A549 (cell line): ENCODE measurements around the gene FAM216B.

Experiments used
- BHLHE40 ChIP-seq: IDR thresholded peaks from 2 replicates; pipeline ENCODE4 v1.6.1; 2012; ENCODE audit warnings: low read depth, low read length, inconsistent platforms
- EP300 ChIP-seq, 2 experiments: fragments of >200 bp; sonication (Bioruptor Twin); formaldehyde crosslinking; IDR thresholded peaks; 2 replicates in 1 of 2; 3 replicates in 1 of 2; pipeline ENCODE4 v1.6.1; 2016 to 2017
- POLR2A ChIP-seq: IDR thresholded peaks from 2 replicates; pipeline ENCODE4 v1.6.1; 2012; ENCODE audit warnings: mild to moderate bottlenecking, low read length
- RFX5 ChIP-seq: fragments of 450-650 bp; IDR thresholded peaks from 2 replicates; pipeline ENCODE4 v1.7.1; 2014; ENCODE audit warnings: antibody characterized with exemption, mild to moderate bottlenecking, moderate library complexity
- SMC3 ChIP-seq: fragments of >200 bp; sonication (Bioruptor Twin); formaldehyde crosslinking; IDR thresholded peaks from 3 replicates; pipeline ENCODE4 v1.6.1; 2018; ENCODE audit warnings: inconsistent platforms

DNA sequence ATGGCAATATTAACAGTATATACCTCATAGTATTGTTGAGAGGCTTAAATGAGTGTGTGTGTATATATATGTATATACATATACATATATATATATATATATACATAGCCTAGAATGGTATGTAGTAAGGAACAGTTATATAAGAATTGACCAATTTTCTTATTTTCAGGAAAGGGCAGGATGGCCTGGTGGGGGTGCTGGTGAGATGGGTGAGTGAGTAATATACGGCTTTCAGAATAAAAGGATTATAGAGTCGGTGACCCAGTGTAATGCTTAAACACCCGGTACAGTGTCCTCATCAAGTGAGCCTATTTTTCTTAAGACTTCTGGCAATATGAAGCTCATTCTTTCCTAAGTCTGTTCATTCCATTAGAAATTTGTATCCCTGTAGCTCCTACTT, 11.7 kb upstream of the FAM216B start:
- TF ChIP-seq RFX5 = no peak
- TF ChIP-seq POLR2A = no peak
- TF ChIP-seq EP300 (IDR thresholded peaks at IDR 0.05) = no peak
- TF ChIP-seq SMC3 = no peak
- TF ChIP-seq BHLHE40 = no peak
